Measurements from ENCODE around the gene ZFP82.

Gene ZFP82

GRCh38 chr19:36371886-36372285, 46.6 kb downstream of the ZFP82 start:
- DNase-seq, result no peak

DNA sequence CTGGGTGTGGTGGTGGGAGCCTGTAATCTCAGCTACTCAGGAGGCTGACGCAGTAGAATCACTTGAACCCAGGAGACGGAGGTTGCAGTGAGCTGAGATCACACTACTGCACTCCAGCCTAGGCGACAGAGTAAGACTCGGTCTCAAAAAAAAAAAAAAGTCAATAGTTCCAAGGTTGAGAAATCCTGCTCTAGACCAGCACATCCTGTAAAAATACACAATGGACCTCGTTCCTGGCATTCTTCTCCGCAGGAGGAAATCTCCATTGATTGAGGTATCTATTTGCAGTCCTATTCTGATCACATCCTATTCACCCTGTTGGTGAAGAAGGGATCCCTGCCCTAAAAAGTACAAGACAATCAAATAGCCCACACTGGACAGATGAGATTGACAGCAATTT, 54.6 kb downstream of the ZFP82 start:
- DNase-seq, result no peak
